Lung (tissue), 12 donors: ENCODE results near the gene ZNF362. TPM values are rescaled to one million over a fixed set of nuclear protein-coding genes. Genes with fewer than 3 reads are reported as not detected.

Experiments
- ATAC-seq: fragments of 200-7000 bp; cut with Tn5 transposase; one replicate; pipeline ENCODE4 v1.9.1; 2020; ENCODE audit warnings: moderate number of reproducible peaks; ENCODE audit not compliant: insufficient read depth, low FRiP score
- DNase-seq, 3 donors: peaks; one replicate each; pipeline ENCODE4 v3.0.0-alpha.2; 2013 to 2017
- H3K27ac ChIP-seq, 2 donors: one replicate each; pipeline ENCODE4 v1.5.1; 2013; ENCODE audit warnings: mild to moderate bottlenecking in 2 of 2, moderate library complexity in 2 of 2, control low read depth in 1 of 2, inconsistent platforms in 1 of 2, low read depth in 1 of 2, low read length in 1 of 2
- H3K27me3 ChIP-seq, 3 donors: one replicate each; pipeline ENCODE4 v1.5.1; 2013; ENCODE audit warnings: low read length in 2 of 3; ENCODE audit not compliant: control insufficient read depth in 3 of 3, insufficient read depth in 3 of 3
- H3K36me3 ChIP-seq, 4 donors: one replicate each; pipeline ENCODE4 v1.5.1; 2013; ENCODE audit warnings: low read length in 4 of 4, mild to moderate bottlenecking in 1 of 4, moderate library complexity in 1 of 4; ENCODE audit not compliant: control insufficient read depth in 4 of 4, insufficient read depth in 4 of 4
- H3K4me1 ChIP-seq, 5 donors: one replicate each; pipeline ENCODE4 v1.5.1; 2013; ENCODE audit warnings: low read length in 5 of 5, mild to moderate bottlenecking in 2 of 5, moderate library complexity in 1 of 5; ENCODE audit not compliant: control insufficient read depth in 5 of 5, insufficient read depth in 5 of 5
- H3K4me3 ChIP-seq: one replicate; pipeline ENCODE4 v1.5.1; 2013; ENCODE audit warnings: mild to moderate bottlenecking, control low read depth, moderate library complexity
- H3K9ac ChIP-seq, 2 donors: one replicate each; pipeline ENCODE4 v1.5.1; 2013; ENCODE audit warnings: low read length in 2 of 2, control low read depth in 1 of 2; ENCODE audit not compliant: insufficient read depth in 1 of 2
- H3K9me3 ChIP-seq, 4 donors: one replicate each; pipeline ENCODE4 v1.5.1; 2013; ENCODE audit warnings: low read length in 3 of 4, mild to moderate bottlenecking in 1 of 4, moderate library complexity in 1 of 4; ENCODE audit not compliant: control insufficient read depth in 4 of 4, insufficient read depth in 3 of 4
- CTCF ChIP-seq: IDR thresholded peaks from 2 replicates; pipeline ENCODE4 v1.5.1; 2012; ENCODE audit warnings: mild to moderate bottlenecking; ENCODE audit errors: control extremely low read depth, extremely low read depth
- WGBS, 2 donors: extraction: QIAGEN DNeasy Blood & Tissue Kit; methylation state at CpG; one replicate each; pipeline ENCODE4 v1.1.7; 2013; 5-methylcytosine and 5-hydroxymethylcytosine counted together
- polyA plus RNA-seq, 2 donors: library from polyadenylated mRNA; stranded (reverse); fragments of 200-250 nt; gene quantifications; one replicate each; pipeline ENCODE4 v1.2.1, GENCODE V29; 2013
- total RNA-seq, 2 donors: library from RNA; depleted of rRNA in 1 of 2; stranded (reverse); fragments of >200 nt in 1 of 2; gene quantifications; one replicate each; pipeline ENCODE4 v1.2.1, GENCODE V29; 2014 to 2021
- donor health status: control.
- donor health status: control.
- donor health status: Bipolar disorder and iron deficiency.
- donor health status: healthy.
- donor health status: DM: yes; HTN: yes; CAD: no.

Gene ZNF362
- total and polyA plus RNA-seq, 4 donors: 10.2 to 35.0 (median 16.5) TPM

GRCh38 chr1:33332357-33332789 is 76.1 kb downstream of the ZNF362 start:
- ATAC-seq (no peak), DNase-seq (no peak)
- Histone ChIP-seq H3K36me3 (peaks cover 32 to 57% (median 49%) of the 10 kb centered on the region in 4 donors), H3K27ac (peak overlapping the region; percentile 67 to 75), H3K4me3 (no peak overlapping the region), H3K9me3 (no peaks in the 10 kb centered on the region), H3K9ac (no peak overlapping the region), H3K4me1 (peaks cover 3 to 34% (median 6%) of the 10 kb centered on the region in 5 donors), H3K27me3 (no peaks in the 10 kb centered on the region)
- 83 to 89% methylated on average over 10 of the region's 10 CpGs for WGBS, 2 donors
- TF ChIP-seq CTCF: no peak

- Histone ChIP-seq H3K4me3 (no peak overlapping the region), H3K36me3 (peaks cover 31 to 53% (median 47%) of the 10 kb centered on the region in 4 donors), H3K27ac (peak overlapping the region; percentile 67 to 75), H3K9ac (no peak overlapping the region), H3K4me1 (peaks cover 5 to 35% (median 10%) of the 10 kb centered on the region in 5 donors), H3K9me3 (no peaks in the 10 kb centered on the region), H3K27me3 (no peaks in the 10 kb centered on the region)
- ATAC-seq (no peak), DNase-seq (no peak)
- 64 to 81% methylated on average over 5 of the region's 5 CpGs for WGBS, 2 donors
- TF ChIP-seq CTCF: no peak
Measured at GRCh38 chr1:33332881-33333280, 76.6 kb downstream of the ZNF362 start.

- H3K36me3 ChIP-seq: peaks cover 22 to 47% (median 37%) of the 10 kb centered on the region in 4 donors
Measured at GRCh38 chr1:33334081-33334552, 77.8 kb downstream of the ZNF362 start.

More at GRCh38 chr1:33334081-33334552, 77.8 kb downstream of the ZNF362 start:
- Histone ChIP-seq H3K27ac (peak overlapping the region; percentile 77 to 82), H3K9ac (no peak overlapping the region), H3K4me3 (no peak overlapping the region), H3K9me3 (no peaks in the 10 kb centered on the region), H3K4me1 (peaks cover 17 to 38% (median 22%) of the 10 kb centered on the region in 5 donors), H3K27me3 (no peaks in the 10 kb centered on the region)
- ATAC-seq (no peak), DNase-seq (no peak)
- WGBS, 2 donors: 41 to 46% methylated on average over 17 of the region's 17 CpGs
- no peak for TF ChIP-seq CTCF
